Peyer's patch (tissue), 4 donors: ENCODE measurements around the gene SNX20. TPM values are rescaled to one million over a fixed set of nuclear protein-coding genes. Genes with fewer than 3 reads are reported as not detected.

Experiments used
- DNase-seq, 3 donors: peaks; one replicate each; pipeline ENCODE4 v3.0.0-alpha.2; 2017 to 2019
- H3K27ac ChIP-seq, 4 donors: fragments of 200-600 bp; sonication (generic); one replicate each; pipeline ENCODE4 v1.5.1; 2016 to 2019
- H3K27me3 ChIP-seq, 2 donors: fragments of 200-600 bp; sonication (generic); one replicate each; pipeline ENCODE4 v1.5.1; 2019
- H3K36me3 ChIP-seq, 3 donors: fragments of 200-600 bp; sonication (generic); one replicate each; pipeline ENCODE4 v1.5.1; 2016 to 2019
- H3K4me1 ChIP-seq, 4 donors: fragments of 200-600 bp; sonication (generic); one replicate each; pipeline ENCODE4 v1.5.1; 2016 to 2019
- H3K4me3 ChIP-seq, 4 donors: fragments of 200-600 bp; sonication (generic); 1 replicate in 3 of 4; 2 replicates in 1 of 4; pipeline ENCODE4 v1.5.1; 2016 to 2019; ENCODE audit warnings: mild to moderate bottlenecking in 1 of 4
- H3K9me3 ChIP-seq, 4 donors: fragments of 200-600 bp; sonication (generic); one replicate each; pipeline ENCODE4 v1.5.1; 2016 to 2019; ENCODE audit warnings: mild to moderate bottlenecking in 1 of 4
- CTCF ChIP-seq, 6 experiments: fragments of 450-650 bp in 4 of 6; fragments of 200-600 bp in 2 of 6; sonication (generic) in 1 of 6; IDR thresholded peaks; one replicate each; pipeline ENCODE4 v1.5.1; 2017 to 2019; ENCODE audit warnings: antibody characterized with exemption in 6 of 6, mild to moderate bottlenecking in 3 of 6, moderate library complexity in 1 of 6
- POLR2A ChIP-seq, 2 donors: fragments of 450-650 bp; IDR thresholded peaks; one replicate each; pipeline ENCODE4 v1.5.1; 2017; ENCODE audit warnings: antibody characterized with exemption in 2 of 2, mild to moderate bottlenecking in 2 of 2, moderate library complexity in 2 of 2
- total RNA-seq, 4 donors: library from RNA; depleted of rRNA; stranded (reverse); fragments of >200 nt; gene quantifications; one replicate each; pipeline ENCODE4 v1.1.0, GENCODE V29; 2016

The SNX20 gene
- total RNA-seq, 4 donors from 2014 or later, result 1.3 to 10.7 (median 2.3) TPM

GRCh38 chr16:50702725-50703124, 21.6 kb upstream of the SNX20 start:
- peaks cover 0 to 14% (median 1%) of the 10 kb centered on the region in 4 donors for H3K9me3 ChIP-seq
- H3K27ac ChIP-seq, result no peak overlapping the region
- H3K27me3 ChIP-seq, result no peaks in the 10 kb centered on the region
- no peak for DNase-seq
- H3K4me3 ChIP-seq, result no peak overlapping the region
- no peak for TF ChIP-seq POLR2A (IDR thresholded peaks at IDR 0.05)
- no peak for TF ChIP-seq CTCF (IDR thresholded peaks at IDR 0.05)
- peaks cover 0 to 9% (median under 1%) of the 10 kb centered on the region in 4 donors for H3K4me1 ChIP-seq
- no peaks in the 10 kb centered on the region for H3K36me3 ChIP-seq

GRCh38 chr16:50699326-50700159, 18.4 kb upstream of the SNX20 start:
- no peak overlapping the region for H3K27ac ChIP-seq
- no peaks in the 10 kb centered on the region for H3K36me3 ChIP-seq
- peaks cover 0 to 10% (median under 1%) of the 10 kb centered on the region in 4 donors for H3K9me3 ChIP-seq
- no peak for DNase-seq
- no peak for TF ChIP-seq POLR2A (IDR thresholded peaks at IDR 0.05)
- no peak for TF ChIP-seq CTCF (IDR thresholded peaks at IDR 0.05)
- H3K4me3 ChIP-seq, result no peak overlapping the region
- H3K27me3 ChIP-seq, result no peaks in the 10 kb centered on the region
- peaks cover 7 to 28% (median 11%) of the 10 kb centered on the region in 4 donors for H3K4me1 ChIP-seq

GRCh38 chr16:50697881-50698767, 17.0 kb upstream of the SNX20 start:
- peak overlapping the region; percentile 37 to 45 (median 42) for H3K4me3 ChIP-seq
- TF ChIP-seq POLR2A (IDR thresholded peaks at IDR 0.05) (no peak), CTCF (IDR thresholded peaks at IDR 0.05) (no peak)

GRCh38 chr16:50697421-50697715, 16.3 kb upstream of the SNX20 start:
- TF ChIP-seq POLR2A (IDR thresholded peaks at IDR 0.05), result no peak
- H3K27me3 ChIP-seq, result no peaks in the 10 kb centered on the region
- no peak for DNase-seq
- H3K27ac ChIP-seq, result peak overlapping the region; percentile 61 to 77 (median 70)
- peaks cover 7 to 38% (median 19%) of the 10 kb centered on the region in 4 donors for H3K4me1 ChIP-seq
- H3K9me3 ChIP-seq, result no peaks in the 10 kb centered on the region
- peak overlapping the region in 1 of 4 donors; percentile 37 for H3K4me3 ChIP-seq
- H3K36me3 ChIP-seq, result no peaks in the 10 kb centered on the region

More at GRCh38 chr16:50697881-50698767, 17.0 kb upstream of the SNX20 start:
- no peaks in the 10 kb centered on the region for H3K36me3 ChIP-seq
- no peaks in the 10 kb centered on the region for H3K9me3 ChIP-seq
- H3K4me1 ChIP-seq, result peaks cover 7 to 38% (median 19%) of the 10 kb centered on the region in 4 donors
- peak overlapping the region; percentile 61 to 77 (median 70) for H3K27ac ChIP-seq
- H3K27me3 ChIP-seq, result no peaks in the 10 kb centered on the region
- peak in 1 of 3 donors; percentile 51 for DNase-seq

GRCh38 chr16:50696575-50697420, 15.7 kb upstream of the SNX20 start:
- peaks cover 7 to 38% (median 19%) of the 10 kb centered on the region in 4 donors for H3K4me1 ChIP-seq
- H3K36me3 ChIP-seq, result no peaks in the 10 kb centered on the region
- H3K9me3 ChIP-seq, result no peaks in the 10 kb centered on the region
- peak overlapping the region in 3 of 4 donors; percentile 61 to 77 (median 69) for H3K27ac ChIP-seq
- H3K4me3 ChIP-seq, result no peak overlapping the region
- no peak for TF ChIP-seq CTCF (IDR thresholded peaks at IDR 0.05)
- TF ChIP-seq POLR2A (IDR thresholded peaks at IDR 0.05), result peak in 1 of 2 donors; percentile 7
- H3K27me3 ChIP-seq, result no peaks in the 10 kb centered on the region
- DNase-seq, result peak; percentile 70 to 93 (median 79)
